AG08396 (cell line): Measurements from ENCODE around the gene BICC1.

Experiments
- DNase-seq: peaks from one replicate; pipeline ENCODE4 v3.0.0; 2012; ENCODE audit warnings: low spot score, mixed read lengths

Gene BICC1

GRCh38 chr10:58701405-58702135 is 188.9 kb downstream of the BICC1 start:
- peak; percentile 43 for DNase-seq

- no peak for DNase-seq
These were observed 191.6 kb downstream of the BICC1 start for GRCh38 chr10:58704226-58704625.

DNA sequence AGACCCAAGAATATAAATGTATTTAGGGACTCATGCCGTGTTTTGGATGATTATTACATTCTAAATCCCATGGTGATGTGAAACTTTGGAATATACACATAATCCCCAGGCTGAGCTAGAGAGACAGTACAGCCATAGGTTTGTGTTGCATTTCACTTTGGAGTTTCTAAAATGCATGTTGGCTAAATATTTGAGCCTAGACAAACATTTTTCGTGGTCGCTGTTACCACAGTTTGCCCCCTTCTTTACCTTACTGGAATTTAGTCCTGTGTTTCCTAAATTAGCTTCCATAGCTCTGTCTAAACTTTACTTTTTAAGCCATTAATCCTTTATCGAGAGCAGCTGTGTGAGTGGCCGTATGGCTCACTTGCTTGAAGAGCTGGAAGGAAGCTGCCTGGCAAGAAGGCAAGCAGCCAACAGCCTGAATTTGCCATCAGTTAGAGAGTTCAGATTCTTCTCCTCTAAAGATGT is 192.0 kb downstream of the BICC1 start:
- DNase-seq, result peak; percentile 26

GRCh38 chr10:58706836-58707235 is 194.2 kb downstream of the BICC1 start:
- DNase-seq, result no peak

DNA sequence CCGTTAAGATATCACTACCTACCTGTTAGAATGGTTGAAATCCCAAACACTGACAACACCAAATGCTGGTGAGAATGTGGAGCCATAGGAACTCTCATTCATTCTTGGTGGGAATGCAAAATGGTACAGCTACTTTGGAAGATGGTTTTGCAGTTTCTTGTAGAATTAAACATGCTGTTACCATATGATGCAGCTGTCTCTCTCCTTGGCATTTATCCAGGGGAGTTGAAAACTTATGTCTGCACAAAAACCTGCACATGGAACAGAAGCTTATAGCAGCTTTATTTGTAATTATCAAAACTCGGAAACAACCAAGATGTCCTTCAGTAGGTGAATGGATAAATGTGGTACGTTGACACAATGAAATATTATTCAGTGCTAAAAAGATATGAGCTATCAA is 199.5 kb downstream of the BICC1 start:
- DNase-seq, result no peak

- no peak for DNase-seq
These were observed 200.3 kb downstream of the BICC1 start for GRCh38 chr10:58712982-58713381.

DNA sequence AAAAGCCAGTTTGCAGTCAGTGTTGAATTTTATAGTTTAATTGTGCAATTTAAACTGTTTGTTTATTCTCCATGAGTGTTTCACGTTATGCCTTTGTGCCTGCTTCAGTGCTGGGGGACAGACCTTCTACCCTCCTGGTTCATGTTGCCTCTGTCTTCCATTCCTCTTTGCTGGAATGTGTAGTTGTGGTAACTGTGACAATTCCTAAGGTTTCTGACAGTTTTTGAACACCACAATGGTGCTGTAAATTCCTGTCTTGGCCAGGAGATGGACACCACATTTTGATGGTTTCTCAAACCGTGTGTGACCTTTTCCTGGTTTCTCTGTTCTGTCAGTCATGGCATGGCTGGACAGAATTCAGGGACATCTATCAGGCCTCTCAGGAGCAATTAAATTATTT is 201.7 kb downstream of the BICC1 start:
- no peak for DNase-seq

DNA sequence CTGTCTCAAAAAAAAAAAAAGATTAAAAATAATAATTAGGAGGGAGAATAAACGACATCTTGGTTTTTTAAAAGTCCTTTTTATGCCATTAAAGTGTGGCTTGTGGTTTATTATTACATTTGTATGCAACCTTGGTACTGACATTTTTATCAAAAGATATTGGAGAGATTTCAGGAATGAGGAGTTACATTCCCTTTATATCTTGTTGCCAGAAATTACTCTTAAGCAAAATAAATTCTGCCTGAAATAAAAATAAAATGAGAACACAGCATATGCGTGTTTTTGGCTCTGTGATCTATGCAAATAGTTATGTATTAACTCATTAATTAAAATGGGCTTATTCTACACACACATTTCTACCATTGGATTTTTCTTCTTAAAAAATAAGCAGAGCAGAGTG is 202.4 kb downstream of the BICC1 start:
- no peak for DNase-seq

- no peak for DNase-seq
These were observed 205.9 kb downstream of the BICC1 start for GRCh38 chr10:58718596-58718995.

GRCh38 chr10:58721601-58722281 is 209.1 kb downstream of the BICC1 start:
- no peak for DNase-seq

- no peak for DNase-seq
These were observed 210.5 kb downstream of the BICC1 start for GRCh38 chr10:58723186-58723585.

DNA sequence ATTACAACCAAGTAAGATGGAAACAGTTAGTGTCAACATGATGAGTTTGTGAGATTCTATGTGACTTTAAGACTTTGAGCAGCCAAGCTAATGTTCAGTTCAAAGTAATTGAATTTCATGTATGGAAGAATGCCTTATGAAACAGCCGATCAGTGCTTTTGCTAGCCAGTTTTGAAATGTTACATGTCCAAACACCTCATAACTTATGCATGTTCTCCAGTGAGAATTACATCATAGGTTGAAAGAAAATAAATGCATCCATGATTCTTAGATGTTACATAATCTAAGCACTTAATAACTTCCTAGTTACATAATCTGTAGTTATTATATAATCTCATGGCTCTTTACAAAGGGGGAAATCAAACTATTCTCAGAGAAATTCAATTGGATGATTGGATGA is 211.3 kb downstream of the BICC1 start:
- DNase-seq, result no peak

DNA sequence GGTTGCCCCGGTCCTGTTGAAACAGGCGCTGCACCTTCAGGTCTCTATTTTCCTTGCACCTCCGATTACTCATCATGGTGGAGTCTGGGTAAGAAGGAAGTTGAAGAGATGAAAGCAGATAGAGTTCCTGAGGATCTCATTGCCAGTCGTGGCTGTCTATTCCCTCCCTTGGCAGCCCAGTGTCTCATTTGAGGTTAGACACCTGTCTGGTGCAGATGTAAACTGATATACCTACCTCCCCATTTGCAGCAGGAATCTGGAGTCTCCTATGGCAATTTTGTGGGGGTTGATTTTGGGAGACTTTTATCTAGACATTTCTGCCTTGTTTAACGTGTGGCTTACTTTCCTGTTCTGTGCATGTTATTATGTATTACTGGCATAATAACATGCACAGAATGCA is 212.1 kb downstream of the BICC1 start:
- no peak for DNase-seq

GRCh38 chr10:58725901-58726300 is 213.2 kb downstream of the BICC1 start:
- DNase-seq, result no peak

DNA sequence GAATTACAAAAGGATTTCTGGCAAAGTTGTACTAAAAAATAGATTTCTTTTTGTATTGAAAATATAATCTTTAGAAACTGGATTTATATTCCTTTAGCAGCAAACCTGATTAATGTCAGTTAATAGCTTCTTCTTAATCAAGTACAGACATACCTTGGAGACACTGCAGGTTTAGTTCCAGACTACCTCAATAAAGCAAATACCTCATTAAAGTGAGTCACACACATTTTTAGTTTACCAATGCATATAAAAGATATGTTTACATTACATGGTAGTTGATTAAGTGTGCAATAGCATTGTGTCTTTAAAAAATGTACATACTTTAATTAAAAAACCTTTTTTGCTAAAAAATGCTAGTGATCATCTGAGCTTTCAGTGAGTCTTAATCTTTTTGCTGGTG is 215.0 kb downstream of the BICC1 start:
- no peak for DNase-seq

DNA sequence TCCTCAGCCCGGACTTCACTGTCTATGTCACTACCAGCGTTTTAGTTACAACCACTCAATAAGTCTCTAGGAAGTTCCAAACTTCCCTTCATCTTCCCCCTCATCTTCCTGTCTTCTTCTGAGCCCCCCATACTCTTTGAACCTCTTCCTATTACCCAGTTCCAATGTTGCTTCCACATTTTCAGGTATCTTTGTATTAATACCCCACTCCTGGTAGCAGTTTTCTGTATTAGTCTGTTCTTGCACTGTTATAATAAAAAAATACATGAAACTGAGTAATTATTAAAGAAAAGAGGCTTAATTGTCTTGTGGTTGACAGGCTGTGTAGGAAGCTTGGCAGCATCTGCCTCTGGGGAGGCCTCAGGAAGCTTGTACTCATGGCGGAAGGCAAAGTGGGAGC is 218.6 kb downstream of the BICC1 start:
- no peak for DNase-seq

DNA sequence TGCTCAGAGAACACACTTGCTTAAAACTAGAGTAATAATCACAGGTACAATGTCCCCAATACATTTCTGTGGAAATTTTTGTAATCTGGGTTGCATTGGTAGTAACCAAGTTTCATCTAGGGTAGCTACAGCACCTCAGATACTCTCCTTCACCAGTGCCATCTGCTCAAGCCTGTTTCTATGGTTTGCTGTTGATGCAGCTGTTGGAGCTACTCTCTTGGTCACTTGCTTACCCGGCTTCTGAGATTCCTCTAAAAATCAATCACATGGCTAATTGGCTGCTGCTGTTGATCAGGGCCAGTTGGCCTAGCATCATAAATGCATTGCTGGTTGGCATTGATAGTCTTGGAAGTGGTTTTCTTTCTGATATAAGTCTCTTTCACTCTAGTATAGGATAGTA is 220.8 kb downstream of the BICC1 start:
- no peak for DNase-seq

DNA sequence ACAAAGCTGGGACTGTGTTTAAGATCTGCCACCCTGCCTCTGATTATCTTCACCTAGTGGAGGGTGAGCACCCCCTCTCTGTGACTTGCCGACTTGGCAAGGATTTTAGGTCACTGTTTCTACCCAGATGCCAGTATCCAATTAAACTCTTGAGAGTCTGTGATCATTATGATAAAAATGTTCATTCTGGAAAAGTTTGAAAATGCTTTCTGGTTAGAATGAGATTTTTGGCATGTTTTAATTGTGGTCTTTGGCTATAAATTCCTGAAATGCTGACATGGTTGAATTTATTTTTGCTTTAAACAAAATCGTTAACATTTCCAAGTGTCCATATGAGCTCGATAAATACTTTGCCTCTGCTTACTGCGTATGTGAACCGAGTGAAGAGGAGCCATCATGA is 221.4 kb downstream of the BICC1 start:
- DNase-seq, result peak; percentile 31

GRCh38 chr10:58734664-58735063 is 222.0 kb downstream of the BICC1 start:
- no peak for DNase-seq

DNA sequence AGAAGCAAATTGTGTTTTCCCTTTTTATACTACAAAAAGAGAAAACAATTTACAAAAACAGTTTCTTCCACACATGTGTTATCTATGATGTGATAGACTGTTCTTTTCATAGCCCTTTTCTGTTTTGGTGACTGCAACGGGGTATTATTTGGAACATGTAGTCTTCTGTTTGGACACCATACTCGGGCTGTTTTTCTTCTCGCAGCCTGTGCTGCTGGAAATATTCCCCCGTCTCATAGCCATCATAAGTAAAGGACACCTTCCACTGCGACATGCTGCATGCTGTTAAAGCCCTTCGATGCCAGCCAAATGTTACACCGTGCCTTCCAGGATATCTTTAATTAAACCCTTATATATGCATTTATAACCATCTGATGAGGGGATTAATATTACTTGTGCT is 222.4 kb downstream of the BICC1 start:
- DNase-seq, result no peak

DNA sequence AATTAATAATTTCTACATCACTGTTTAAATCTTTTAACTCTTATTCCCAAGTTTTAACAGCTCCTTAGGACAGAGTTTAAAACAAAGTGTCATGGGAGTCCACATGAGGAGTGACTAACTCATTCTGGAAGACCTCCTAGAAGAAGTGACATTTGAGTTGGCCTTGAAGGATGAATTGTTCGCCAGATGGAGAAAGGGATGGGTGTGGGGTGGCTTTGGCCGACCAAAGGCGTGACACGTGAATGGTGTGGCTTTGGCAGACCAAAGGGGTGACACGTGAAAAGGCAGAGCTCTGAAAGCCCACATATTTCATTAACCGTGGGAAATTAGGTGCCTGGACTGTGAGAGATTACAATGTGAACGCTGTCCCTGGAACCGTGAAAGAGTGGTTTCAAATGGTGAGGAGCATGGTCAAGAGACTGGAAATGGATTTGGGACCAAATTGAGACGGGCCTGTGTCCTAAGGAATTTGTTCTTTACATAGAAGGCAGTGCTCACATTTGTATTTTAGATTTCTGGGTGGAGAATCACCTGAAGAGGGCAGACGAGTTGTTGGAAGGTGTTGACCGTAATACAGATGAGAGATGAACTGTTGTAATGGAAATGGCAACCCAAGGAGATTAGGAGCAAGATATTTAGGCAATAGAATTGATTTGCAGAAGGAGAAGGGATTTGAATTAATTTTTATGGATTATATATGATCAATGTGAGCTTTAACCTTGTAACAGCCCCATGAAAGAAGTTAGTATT is 228.1 kb downstream of the BICC1 start:
- DNase-seq, result no peak

GRCh38 chr10:58741673-58742072 is 229.0 kb downstream of the BICC1 start:
- DNase-seq, result no peak

DNA sequence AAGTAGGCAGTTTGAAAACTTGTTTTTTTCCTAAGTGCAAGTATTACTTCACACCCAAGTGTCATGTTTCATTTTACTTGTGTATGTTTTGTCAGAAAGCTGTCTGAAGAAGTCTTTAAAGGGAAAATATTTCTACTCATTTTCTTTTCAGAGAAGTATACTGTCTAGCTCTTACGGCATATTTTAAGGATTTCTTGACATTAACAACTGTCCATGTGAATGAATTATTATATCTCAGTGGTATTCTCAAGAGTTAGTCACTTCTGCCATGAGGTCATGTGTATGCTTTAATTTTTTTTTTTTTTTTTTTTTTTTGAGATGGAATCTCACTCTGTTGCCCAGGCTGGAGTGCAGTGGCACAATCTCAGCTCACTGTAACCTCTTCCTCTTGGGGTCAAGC is 229.5 kb downstream of the BICC1 start:
- DNase-seq, result no peak
